Prostate gland (tissue), 2 donors: ENCODE measurements around the gene CYP26A1. TPM values are rescaled to one million over a fixed set of nuclear protein-coding genes. Genes with fewer than 3 reads are reported as not detected.

Experiments used
- DNase-seq: peaks from one replicate; pipeline ENCODE4 v3.0.0-alpha.2; 2019; ENCODE audit warnings: low spot score
- H3K27ac ChIP-seq, 2 donors: fragments of 200-600 bp; sonication (generic); 2 replicates each; pipeline ENCODE4 v1.5.1; 2017 to 2019
- H3K27me3 ChIP-seq: fragments of 200-600 bp; sonication (generic); replicated peaks from 2 replicates; pipeline ENCODE4 v1.5.1; 2019; ENCODE audit not compliant: insufficient read depth
- H3K36me3 ChIP-seq, 2 donors: fragments of 200-600 bp; sonication (generic); 1 replicate in 1 of 2; 2 replicates in 1 of 2; pipeline versions ENCODE4 v1.5.1 to v1.8.1; 2017 to 2019
- H3K4me1 ChIP-seq: fragments of 200-600 bp; sonication (generic); replicated peaks from 2 replicates; pipeline ENCODE4 v1.5.1; 2019
- H3K4me3 ChIP-seq, 2 donors: fragments of 200-600 bp; sonication (generic); 2 replicates each; pipeline ENCODE4 v1.5.1; 2017 to 2019
- H3K9me3 ChIP-seq: fragments of 200-600 bp; sonication (generic); 2 replicates; pipeline ENCODE4 v1.5.1; 2017
- CTCF ChIP-seq, 4 experiments: fragments of 200-600 bp in 2 of 4; fragments of 450-650 bp in 2 of 4; sonication (generic) in 2 of 4; IDR thresholded peaks; 1 replicate in 3 of 4; 2 replicates in 1 of 4; pipeline ENCODE4 v1.5.1; 2016 to 2019; ENCODE audit warnings: antibody characterized with exemption in 4 of 4, mild to moderate bottlenecking in 2 of 4, moderate library complexity in 2 of 4
- POLR2A ChIP-seq: fragments of 450-650 bp; IDR thresholded peaks from one replicate; pipeline ENCODE4 v1.6.1; 2016; ENCODE audit warnings: antibody characterized with exemption, mild to moderate bottlenecking
- POLR2AphosphoS5 ChIP-seq: sonication (generic); formaldehyde crosslinking; IDR thresholded peaks from one replicate; pipeline ENCODE4 v1.6.1; 2017; ENCODE audit warnings: antibody characterized with exemption
- WGBS: methylation state at CpG from one replicate; pipeline ENCODE4 v1.1.5; 2018; 5-methylcytosine and 5-hydroxymethylcytosine counted together
- intact Hi-C: fragments of 100-400 bp; cut with DNase I; formaldehyde crosslinking; loops from one replicate; pipeline ENCODE4 v1.14.2; 2022
- total RNA-seq, 2 donors: library from RNA; depleted of rRNA; stranded (reverse); fragments of >200 nt; gene quantifications; one replicate each; pipeline ENCODE4 v1.1.0, GENCODE V29; 2016

The CYP26A1 gene
- total RNA-seq, 2 donors from 2014 or later = not detected

DNA sequence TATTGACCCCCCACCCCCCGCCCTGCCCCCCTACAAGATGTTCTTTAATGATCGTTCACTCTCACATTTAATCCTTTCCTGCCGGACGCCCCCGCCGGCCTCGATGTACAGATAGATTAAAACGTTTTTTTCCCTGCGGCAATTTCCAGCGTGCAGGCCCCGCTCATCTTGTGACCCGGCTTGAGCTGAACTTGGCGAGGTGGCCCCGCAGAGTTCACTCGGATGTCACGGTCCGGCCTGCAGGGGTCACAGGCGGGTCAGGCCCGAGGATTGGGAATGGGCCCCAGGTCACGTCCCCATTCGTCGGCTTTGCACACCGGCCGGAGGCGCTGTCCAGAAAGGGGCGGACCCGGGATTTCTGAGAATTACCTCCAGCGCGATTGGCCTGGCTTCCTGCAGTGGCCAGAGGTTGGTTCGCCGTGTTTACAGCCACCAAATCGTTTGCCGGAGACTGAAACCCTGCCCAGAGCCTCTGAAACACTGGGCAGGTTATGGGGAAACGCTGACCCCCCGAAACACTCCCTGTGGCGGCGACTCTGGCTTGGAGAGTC lies 1.9 kb upstream of the CYP26A1 start:
- intact Hi-C loops = no loop called here
- WGBS = 8% methylated on average over 37 of the region's 37 CpGs
- DNase-seq = no peak
- H3K4me3 ChIP-seq = peak overlapping the region; percentile 6 to 20
- no peak overlapping the region for H3K27ac ChIP-seq
- H3K36me3 ChIP-seq = no peaks in the 10 kb centered on the region
- H3K27me3 ChIP-seq = peaks cover 30% of the 10 kb centered on the region
- H3K4me1 ChIP-seq = peaks cover 6% of the 10 kb centered on the region
- no peaks in the 10 kb centered on the region for H3K9me3 ChIP-seq
- TF ChIP-seq POLR2AphosphoS5 (no peak), POLR2A (no peak), CTCF (IDR thresholded peaks at IDR 0.05) (no peak)

DNA sequence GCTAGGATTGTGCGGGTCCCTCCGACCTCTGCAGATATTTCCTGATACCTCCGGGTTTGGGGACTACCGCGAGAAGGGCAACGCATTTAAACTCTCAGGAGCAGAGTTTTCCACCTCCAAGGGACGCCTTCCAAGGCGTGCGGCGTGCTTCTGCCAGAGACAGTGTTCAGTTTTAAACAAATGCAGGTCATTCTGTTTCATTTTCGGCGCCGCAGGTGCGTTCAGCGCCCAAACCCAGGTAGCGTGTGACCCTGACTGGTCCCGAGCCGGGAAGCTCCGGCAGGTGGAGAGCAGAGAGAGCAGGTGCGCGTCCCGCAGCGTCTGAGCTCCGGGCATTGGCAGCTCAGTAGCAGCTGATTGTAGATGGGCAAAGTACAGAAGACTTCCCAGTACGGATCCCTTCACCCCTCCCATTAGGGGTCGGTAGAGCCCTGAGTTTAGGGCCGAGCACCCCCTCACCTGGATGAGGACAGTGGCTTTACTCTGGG lies 1.4 kb upstream of the CYP26A1 start:
- TF ChIP-seq POLR2A (no peak), POLR2AphosphoS5 (no peak), CTCF (IDR thresholded peaks at IDR 0.05) (no peak)
- Histone ChIP-seq H3K27ac (no peak overlapping the region), H3K27me3 (peaks cover 28% of the 10 kb centered on the region), H3K9me3 (no peaks in the 10 kb centered on the region), H3K36me3 (no peaks in the 10 kb centered on the region), H3K4me1 (peaks cover 6% of the 10 kb centered on the region), H3K4me3 (peak overlapping the region; percentile 6 to 20)
- no peak for DNase-seq
- 1% methylated on average over 27 of the region's 27 CpGs for WGBS
- intact Hi-C loops = no loop called here

- H3K27me3 ChIP-seq = peaks cover 25% of the 10 kb centered on the region
- H3K36me3 ChIP-seq = no peaks in the 10 kb centered on the region
- 4% methylated on average over 29 of the region's 34 CpGs for WGBS
- H3K9me3 ChIP-seq = no peaks in the 10 kb centered on the region
- H3K4me1 ChIP-seq = peaks cover 6% of the 10 kb centered on the region
- H3K4me3 ChIP-seq = peak overlapping the region; percentile 14 to 30
- no peak overlapping the region for H3K27ac ChIP-seq
- TF ChIP-seq POLR2AphosphoS5 = no peak
- no peak for TF ChIP-seq CTCF (IDR thresholded peaks at IDR 0.05)
- TF ChIP-seq POLR2A = no peak
- intact Hi-C loops = no loop called here
- DNase-seq = no peak
Measured at GRCh38 chr10:93072713-93073538, 767 bp upstream of the CYP26A1 start.

GRCh38 chr10:93074147-93074596 lies 479 bp downstream of the CYP26A1 start:
- under 1% methylated on average over 39 of the region's 40 CpGs for WGBS
- peak; percentile 1 for DNase-seq
- H3K4me3 ChIP-seq = peak overlapping the region in 1 of 2 donors; percentile 30
- intact Hi-C loops = no loop called here
- peaks cover 20% of the 10 kb centered on the region for H3K27me3 ChIP-seq
- H3K9me3 ChIP-seq = no peaks in the 10 kb centered on the region
- no peak for TF ChIP-seq CTCF (IDR thresholded peaks at IDR 0.05)
- no peak for TF ChIP-seq POLR2AphosphoS5
- H3K27ac ChIP-seq = no peak overlapping the region
- peaks cover 6% of the 10 kb centered on the region for H3K4me1 ChIP-seq
- no peaks in the 10 kb centered on the region for H3K36me3 ChIP-seq
